Keratinocyte (primary cell): ENCODE measurements around the gene NFATC3. TPM values are rescaled to one million over a fixed set of nuclear protein-coding genes. Genes with fewer than 3 reads are reported as not detected.

Experiments used
- DNase-seq: peaks from one replicate; pipeline ENCODE4 v3.0.0-alpha.2; 2011; ENCODE audit warnings: low read depth, missing footprints, low spot score
- FAIRE-seq: peaks from 2 replicates; lab custom pipeline; 2011; peaks lifted over from hg19 to GRCh38; lab: Jason Lieb, UNC
- H2AFZ ChIP-seq: 2 replicates; pipeline ENCODE4 v1.6.0; 2012; ENCODE audit warnings: low read length, control low read depth, inconsistent platforms; ENCODE audit not compliant: control insufficient read depth
- H3K27ac ChIP-seq: 2 replicates; pipeline ENCODE4 v1.5.1; 2011; ENCODE audit warnings: low read length; ENCODE audit not compliant: control insufficient read depth, insufficient read depth
- H3K27me3 ChIP-seq: 3 replicates; pipeline ENCODE4 v1.6.0; 2011; ENCODE audit warnings: low read length; ENCODE audit not compliant: control insufficient read depth, insufficient read depth; ENCODE audit errors: extremely low read depth
- H3K36me3 ChIP-seq, 2 experiments: 2 replicates in 1 of 2; 3 replicates in 1 of 2; pipeline ENCODE4 v1.5.1; 2011; ENCODE audit warnings: low read length in 2 of 2, mild to moderate bottlenecking in 1 of 2; ENCODE audit not compliant: control insufficient read depth in 2 of 2, insufficient read depth in 2 of 2; ENCODE audit errors: extremely low read depth in 1 of 2
- H3K4me1 ChIP-seq: 3 replicates; pipeline ENCODE4 v1.5.1; 2011; ENCODE audit warnings: low read length; ENCODE audit not compliant: control insufficient read depth, insufficient read depth; ENCODE audit errors: extremely low read depth
- H3K4me2 ChIP-seq: 3 replicates; pipeline ENCODE4 v1.6.0; 2011; ENCODE audit warnings: low read depth, low read length; ENCODE audit not compliant: control insufficient read depth, insufficient read depth; ENCODE audit errors: extremely low read depth
- H3K4me3 ChIP-seq, 3 experiments: fragments of 200-600 bp in 1 of 3; sonication (generic) in 1 of 3; 2 replicates in 2 of 3; 3 replicates in 1 of 3; pipeline ENCODE4 v1.5.1; 2011 to 2016; ENCODE audit warnings: low read length in 3 of 3, mild to moderate bottlenecking in 3 of 3, control low read depth in 2 of 3, inconsistent platforms in 1 of 3, low read depth in 1 of 3, mixed read lengths in 1 of 3, mixed run types in 1 of 3, moderate library complexity in 1 of 3; ENCODE audit not compliant: control insufficient read depth in 2 of 3, insufficient read depth in 2 of 3; ENCODE audit errors: extremely low read depth in 1 of 3
- H3K79me2 ChIP-seq: 2 replicates; pipeline ENCODE4 v1.6.0; 2012; ENCODE audit warnings: low read length; ENCODE audit not compliant: control insufficient read depth, insufficient read depth
- H3K9ac ChIP-seq: 3 replicates; pipeline ENCODE4 v1.6.0; 2011; ENCODE audit warnings: low read length; ENCODE audit not compliant: control insufficient read depth, insufficient read depth; ENCODE audit errors: extremely low read depth
- H3K9me1 ChIP-seq: 3 replicates; pipeline ENCODE4 v1.6.0; 2011; ENCODE audit warnings: low read length; ENCODE audit not compliant: control insufficient read depth, insufficient read depth; ENCODE audit errors: extremely low read depth
- H3K9me3 ChIP-seq: 2 replicates; pipeline ENCODE4 v1.5.1; 2012; ENCODE audit warnings: low read depth, low read length; ENCODE audit not compliant: control insufficient read depth
- H4K20me1 ChIP-seq: 3 replicates; pipeline ENCODE4 v1.6.0; 2011; ENCODE audit warnings: low read length; ENCODE audit not compliant: control insufficient read depth, insufficient read depth; ENCODE audit errors: extremely low read depth
- EZH2 ChIP-seq: IDR thresholded peaks from one replicate; pipeline ENCODE4 v1.6.1; 2012; ENCODE audit warnings: inconsistent platforms, mild to moderate bottlenecking, low read length, moderate library complexity
- dilution Hi-C: fragments of 300-500 bp; cut with MboI; formaldehyde crosslinking; loops from one replicate; pipeline ENCODE4 v1.7.0; 2020; ENCODE audit warnings: low sequenced_read_pairs; ENCODE audit not compliant: extremely low pct_ligation_motif_present
- polyA plus RNA-seq, 5 experiments: library from polyadenylated mRNA; depleted of rRNA in 3 of 5; stranded (reverse) in 3 of 5; stranded (forward) in 1 of 5; unstranded in 1 of 5; fragments of >200 nt; gene quantifications; 1 replicate in 1 of 5; 2 replicates in 3 of 5; 3 replicates in 1 of 5; pipeline versions ENCODE4 v1.2.1 to v1.2.3, GENCODE V29; 2011 to 2012; ENCODE audit warnings: missing spikeins in 2 of 5, low read depth in 1 of 5, low replicate concordance in 1 of 5
- TF ChIP-seq, protein P1 (sequence below), 3 experiments: IDR thresholded peaks in 1 of 3; conservative IDR thresholded peaks in 1 of 3; optimal IDR thresholded peaks in 1 of 3; 2 replicates in 2 of 3; 3 replicates in 1 of 3; pipeline versions ENCODE3 to v1.5.1; 2011; ENCODE audit warnings: low read length in 3 of 3, mild to moderate bottlenecking in 3 of 3, moderate library complexity in 2 of 3, control low read depth in 1 of 3, inconsistent platforms in 1 of 3; ENCODE audit not compliant: insufficient read depth in 2 of 3; ENCODE audit errors: extremely low read depth in 1 of 3

Gene NFATC3
- polyA plus RNA-seq, 1 donor (not counting 4 experiments of a cell fraction or from before 2014, with no cell fraction given) = 11.5 TPM

DNA sequence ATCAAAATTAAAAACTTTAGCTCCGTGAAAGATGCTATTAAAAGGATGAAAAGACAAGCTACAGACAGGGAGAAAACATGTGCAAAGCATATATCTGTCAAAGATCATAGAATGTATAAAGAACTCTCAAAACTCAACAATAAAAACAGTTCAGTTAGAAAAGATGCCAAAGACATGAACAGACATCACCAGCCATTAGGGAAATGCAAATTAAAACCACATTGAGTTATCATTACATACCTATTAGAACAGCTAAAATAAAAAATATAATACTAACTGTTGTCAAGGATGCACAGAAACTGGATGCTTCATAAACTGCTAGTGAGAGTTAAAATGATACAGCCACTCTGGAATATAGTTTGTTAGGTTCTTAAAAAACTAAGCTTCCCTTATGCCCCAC is 58.8 kb downstream of the NFATC3 start:
- H3K27ac ChIP-seq = no peak overlapping the region
- H3K27me3 ChIP-seq = no peaks in the 10 kb centered on the region
- no peak for DNase-seq
- no peak for FAIRE-seq
- H2AFZ ChIP-seq = no peak overlapping the region
- no peaks in the 10 kb centered on the region for H4K20me1 ChIP-seq
- dilution Hi-C loops = no loop called here
- TF ChIP-seq, protein P1, sequence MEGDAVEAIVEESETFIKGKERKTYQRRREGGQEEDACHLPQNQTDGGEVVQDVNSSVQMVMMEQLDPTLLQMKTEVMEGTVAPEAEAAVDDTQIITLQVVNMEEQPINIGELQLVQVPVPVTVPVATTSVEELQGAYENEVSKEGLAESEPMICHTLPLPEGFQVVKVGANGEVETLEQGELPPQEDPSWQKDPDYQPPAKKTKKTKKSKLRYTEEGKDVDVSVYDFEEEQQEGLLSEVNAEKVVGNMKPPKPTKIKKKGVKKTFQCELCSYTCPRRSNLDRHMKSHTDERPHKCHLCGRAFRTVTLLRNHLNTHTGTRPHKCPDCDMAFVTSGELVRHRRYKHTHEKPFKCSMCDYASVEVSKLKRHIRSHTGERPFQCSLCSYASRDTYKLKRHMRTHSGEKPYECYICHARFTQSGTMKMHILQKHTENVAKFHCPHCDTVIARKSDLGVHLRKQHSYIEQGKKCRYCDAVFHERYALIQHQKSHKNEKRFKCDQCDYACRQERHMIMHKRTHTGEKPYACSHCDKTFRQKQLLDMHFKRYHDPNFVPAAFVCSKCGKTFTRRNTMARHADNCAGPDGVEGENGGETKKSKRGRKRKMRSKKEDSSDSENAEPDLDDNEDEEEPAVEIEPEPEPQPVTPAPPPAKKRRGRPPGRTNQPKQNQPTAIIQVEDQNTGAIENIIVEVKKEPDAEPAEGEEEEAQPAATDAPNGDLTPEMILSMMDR (optimal IDR thresholded peaks at IDR 0.05 in 1 of 3, IDR thresholded peaks at IDR 0.05 in 1 of 3, conservative IDR thresholded peaks at IDR 0.05 in 1 of 3; ENCODE audit: extremely low read depth in 1 of 3, insufficient read depth in 2 of 3, low read length in 3 of 3) = no peak
- TF ChIP-seq EZH2 = no peak
- no peaks in the 10 kb centered on the region for H3K36me3 ChIP-seq
- no peaks in the 10 kb centered on the region for H3K9me3 ChIP-seq
- no peak overlapping the region for H3K9ac ChIP-seq
- peaks cover 18% of the 10 kb centered on the region for H3K4me1 ChIP-seq
- no peaks in the 10 kb centered on the region for H3K9me1 ChIP-seq
- H3K4me3 ChIP-seq = no peak overlapping the region
- H3K4me2 ChIP-seq = no peak overlapping the region
- peaks cover 4% of the 10 kb centered on the region for H3K79me2 ChIP-seq

DNA sequence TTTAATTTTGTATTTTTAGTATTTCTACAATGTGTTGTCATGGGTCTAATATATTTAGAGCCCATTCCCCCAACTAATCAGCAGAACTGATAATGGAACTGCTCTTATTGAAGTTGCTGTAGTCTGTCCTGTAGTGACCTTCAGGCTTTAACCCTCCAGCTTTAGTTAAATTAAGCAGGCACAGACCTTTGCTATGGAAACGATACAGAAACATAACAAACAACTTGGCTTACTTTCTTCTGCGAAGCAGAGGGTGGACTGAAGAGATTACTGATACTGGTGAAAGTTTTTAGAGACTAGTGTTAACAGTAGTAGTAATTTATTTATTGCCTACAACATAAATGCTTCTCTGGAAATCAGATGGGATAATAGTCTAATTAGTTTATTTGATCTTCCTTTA is 61.4 kb downstream of the NFATC3 start:
- no peak for TF ChIP-seq EZH2
- TF ChIP-seq, protein P1 (optimal IDR thresholded peaks at IDR 0.05 in 1 of 3, IDR thresholded peaks at IDR 0.05 in 1 of 3, conservative IDR thresholded peaks at IDR 0.05 in 1 of 3; ENCODE audit: extremely low read depth in 1 of 3, insufficient read depth in 2 of 3, low read length in 3 of 3) = no peak
- Histone ChIP-seq H3K4me1 (peaks cover 18% of the 10 kb centered on the region), H3K9me1 (no peaks in the 10 kb centered on the region), H2AFZ (no peak overlapping the region), H3K9ac (no peak overlapping the region), H3K79me2 (no peaks in the 10 kb centered on the region), H3K27ac (peak overlapping the region; percentile 20), H3K36me3 (no peaks in the 10 kb centered on the region), H4K20me1 (no peaks in the 10 kb centered on the region), H3K4me2 (no peak overlapping the region), H3K4me3 (no peak overlapping the region), H3K9me3 (no peaks in the 10 kb centered on the region), H3K27me3 (no peaks in the 10 kb centered on the region)
- DNase-seq (no peak), FAIRE-seq (no peak)
- dilution Hi-C loops = no loop called here
